ENCODE data around the gene CHDH.

Gene CHDH

DNA sequence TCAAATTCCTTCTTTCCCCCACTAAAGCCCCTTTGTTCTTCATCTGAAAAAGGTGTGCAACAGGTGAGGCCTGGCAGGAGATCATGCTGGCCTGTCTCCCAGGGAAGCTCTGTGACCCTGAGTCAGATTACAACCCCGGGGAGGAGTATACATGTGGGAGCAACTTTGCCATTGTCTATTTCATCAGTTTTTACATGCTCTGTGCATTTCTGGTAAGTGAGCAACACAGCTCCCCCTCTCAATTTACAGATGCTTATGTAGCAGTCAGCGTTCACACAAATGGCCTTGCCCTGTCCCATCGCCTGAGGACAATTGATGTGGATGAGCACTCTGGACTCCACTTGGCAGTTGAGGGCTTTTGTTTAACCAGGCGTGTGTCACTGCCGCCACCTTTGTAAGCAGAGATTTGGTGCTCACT lies 70.4 kb downstream of the CHDH start:
- H3K9me3 ChIP-seq (ENCODE audit: control insufficient read depth in 1 of 2, low read length in 2 of 2) = no peaks in the 10 kb centered on the region
- no peak overlapping the region for H3K4me3 ChIP-seq (ENCODE audit: low read depth in 1 of 2, low read length in 2 of 2)
- peaks cover 0 to 5% of the 10 kb centered on the region in 2 donors for H3K36me3 ChIP-seq (ENCODE audit: control insufficient read depth in 1 of 2, insufficient read depth in 2 of 2, low read length in 2 of 2)
- H3K9ac ChIP-seq (ENCODE audit: low read depth in 1 of 2, low read length in 2 of 2) = no peak overlapping the region
- no peaks in the 10 kb centered on the region for H3K27me3 ChIP-seq (ENCODE audit: control insufficient read depth in 1 of 2, insufficient read depth in 2 of 2, low read length in 2 of 2)
- no peaks in the 10 kb centered on the region for H3K4me1 ChIP-seq (ENCODE audit: control insufficient read depth in 1 of 2, insufficient read depth in 2 of 2, low read length in 2 of 2)
- H3K27ac ChIP-seq (ENCODE audit: low read depth, low read length) = no peak overlapping the region

- Histone ChIP-seq H3K27ac (ENCODE audit: low read depth, low read length) (no peak overlapping the region), H3K4me1 (ENCODE audit: control insufficient read depth in 1 of 2, insufficient read depth in 2 of 2, low read length in 2 of 2) (no peaks in the 10 kb centered on the region), H3K27me3 (ENCODE audit: control insufficient read depth in 1 of 2, insufficient read depth in 2 of 2, low read length in 2 of 2) (no peaks in the 10 kb centered on the region), H3K36me3 (ENCODE audit: control insufficient read depth in 1 of 2, insufficient read depth in 2 of 2, low read length in 2 of 2) (peaks cover 0 to 5% of the 10 kb centered on the region in 2 donors), H3K9ac (ENCODE audit: low read depth in 1 of 2, low read length in 2 of 2) (no peak overlapping the region), H3K9me3 (ENCODE audit: control insufficient read depth in 1 of 2, low read length in 2 of 2) (no peaks in the 10 kb centered on the region), H3K4me3 (ENCODE audit: low read depth in 1 of 2, low read length in 2 of 2) (no peak overlapping the region)
Observed at GRCh38 chr3:53775018-53775417, 71.2 kb downstream of the CHDH start.

GRCh38 chr3:53774414-53774813 lies 71.8 kb downstream of the CHDH start:
- Histone ChIP-seq H3K4me3 (ENCODE audit: low read depth in 1 of 2, low read length in 2 of 2) (no peak overlapping the region), H3K27ac (ENCODE audit: low read depth, low read length) (no peak overlapping the region), H3K27me3 (ENCODE audit: control insufficient read depth in 1 of 2, insufficient read depth in 2 of 2, low read length in 2 of 2) (no peaks in the 10 kb centered on the region), H3K9ac (ENCODE audit: low read depth in 1 of 2, low read length in 2 of 2) (no peak overlapping the region), H3K36me3 (ENCODE audit: control insufficient read depth in 1 of 2, insufficient read depth in 2 of 2, low read length in 2 of 2) (peaks cover 0 to under 1% of the 10 kb centered on the region in 2 donors), H3K4me1 (ENCODE audit: control insufficient read depth in 1 of 2, insufficient read depth in 2 of 2, low read length in 2 of 2) (no peaks in the 10 kb centered on the region), H3K9me3 (ENCODE audit: control insufficient read depth in 1 of 2, low read length in 2 of 2) (no peaks in the 10 kb centered on the region)

GRCh38 chr3:53773611-53774368 lies 72.4 kb downstream of the CHDH start:
- Histone ChIP-seq H3K4me1 (ENCODE audit: control insufficient read depth in 1 of 2, insufficient read depth in 2 of 2, low read length in 2 of 2) (no peaks in the 10 kb centered on the region), H3K36me3 (ENCODE audit: control insufficient read depth in 1 of 2, insufficient read depth in 2 of 2, low read length in 2 of 2) (no peaks in the 10 kb centered on the region), H3K27me3 (ENCODE audit: control insufficient read depth in 1 of 2, insufficient read depth in 2 of 2, low read length in 2 of 2) (no peaks in the 10 kb centered on the region), H3K4me3 (ENCODE audit: low read depth in 1 of 2, low read length in 2 of 2) (no peak overlapping the region), H3K27ac (ENCODE audit: low read depth, low read length) (no peak overlapping the region), H3K9ac (ENCODE audit: low read depth in 1 of 2, low read length in 2 of 2) (no peak overlapping the region), H3K9me3 (ENCODE audit: control insufficient read depth in 1 of 2, low read length in 2 of 2) (no peaks in the 10 kb centered on the region)

- no peaks in the 10 kb centered on the region for H3K36me3 ChIP-seq (ENCODE audit: control insufficient read depth in 1 of 2, insufficient read depth in 2 of 2, low read length in 2 of 2)
- H3K27ac ChIP-seq (ENCODE audit: low read depth, low read length) = no peak overlapping the region
Observed at GRCh38 chr3:53773021-53773436, 73.2 kb downstream of the CHDH start.

GRCh38 chr3:53772562-53772961 lies 73.7 kb downstream of the CHDH start:
- H3K9me3 ChIP-seq (ENCODE audit: control insufficient read depth in 1 of 2, low read length in 2 of 2) = no peaks in the 10 kb centered on the region
- no peak overlapping the region for H3K27ac ChIP-seq (ENCODE audit: low read depth, low read length)
- H3K4me3 ChIP-seq (ENCODE audit: low read depth in 1 of 2, low read length in 2 of 2) = no peak overlapping the region
- H3K36me3 ChIP-seq (ENCODE audit: control insufficient read depth in 1 of 2, insufficient read depth in 2 of 2, low read length in 2 of 2) = no peaks in the 10 kb centered on the region
- no peaks in the 10 kb centered on the region for H3K27me3 ChIP-seq (ENCODE audit: control insufficient read depth in 1 of 2, insufficient read depth in 2 of 2, low read length in 2 of 2)
- H3K4me1 ChIP-seq (ENCODE audit: control insufficient read depth in 1 of 2, insufficient read depth in 2 of 2, low read length in 2 of 2) = no peaks in the 10 kb centered on the region
- no peak overlapping the region for H3K9ac ChIP-seq (ENCODE audit: low read depth in 1 of 2, low read length in 2 of 2)

More at GRCh38 chr3:53773021-53773436, 73.2 kb downstream of the CHDH start:
- Histone ChIP-seq H3K4me3 (ENCODE audit: low read depth in 1 of 2, low read length in 2 of 2) (no peak overlapping the region), H3K27me3 (ENCODE audit: control insufficient read depth in 1 of 2, insufficient read depth in 2 of 2, low read length in 2 of 2) (no peaks in the 10 kb centered on the region), H3K9me3 (ENCODE audit: control insufficient read depth in 1 of 2, low read length in 2 of 2) (no peaks in the 10 kb centered on the region), H3K4me1 (ENCODE audit: control insufficient read depth in 1 of 2, insufficient read depth in 2 of 2, low read length in 2 of 2) (no peaks in the 10 kb centered on the region), H3K9ac (ENCODE audit: low read depth in 1 of 2, low read length in 2 of 2) (no peak overlapping the region)

DNA sequence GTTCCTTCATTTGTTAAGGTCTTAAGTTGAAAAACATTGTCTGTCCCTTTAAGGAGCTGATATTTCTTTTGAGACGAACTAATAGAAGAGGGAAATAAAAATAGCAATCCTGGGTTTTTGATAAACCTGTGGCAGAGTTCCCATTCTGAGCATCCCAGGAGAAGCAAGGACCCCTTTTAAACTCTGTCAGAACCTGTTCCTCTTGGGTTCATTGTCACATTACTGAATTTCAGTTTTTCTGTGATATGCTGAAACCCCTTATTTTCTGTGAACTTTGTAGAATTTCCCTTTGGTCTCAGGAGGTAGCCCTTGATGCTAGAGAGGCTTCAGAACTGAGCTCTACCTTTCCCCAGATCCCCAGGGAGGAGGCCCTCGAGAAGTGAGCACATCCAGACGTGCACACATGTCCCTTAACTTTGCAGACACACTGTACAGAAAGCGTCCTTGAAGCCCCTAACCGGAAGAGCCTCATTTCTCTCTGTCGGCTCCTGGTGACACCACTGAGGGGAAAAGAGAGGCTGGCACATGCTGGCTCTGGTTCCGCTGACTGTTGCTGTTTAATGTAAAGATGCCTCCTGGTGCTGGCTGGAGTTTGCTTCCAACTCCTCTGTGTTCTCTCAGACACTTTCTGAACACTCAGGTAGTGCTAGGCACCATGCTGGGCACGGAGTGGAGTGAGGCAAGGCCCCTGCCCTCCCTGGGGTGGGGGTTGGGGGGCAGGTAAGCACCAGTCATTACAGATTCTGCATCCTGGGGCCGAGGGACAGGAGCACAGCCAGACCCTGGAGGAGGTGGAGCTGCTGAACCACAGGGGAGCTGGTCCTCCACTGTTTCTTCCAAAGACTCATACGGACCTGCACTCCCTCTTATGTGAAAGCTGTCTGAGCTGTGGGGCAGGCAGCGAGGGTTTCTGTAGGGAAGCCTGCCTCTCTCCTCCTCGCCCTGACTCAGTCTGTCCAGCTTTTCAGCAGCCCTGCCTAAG lies 77.5 kb downstream of the CHDH start:
- no peak overlapping the region for H3K9ac ChIP-seq (ENCODE audit: low read depth in 1 of 2, low read length in 2 of 2)
- H3K4me1 ChIP-seq (ENCODE audit: control insufficient read depth in 1 of 2, insufficient read depth in 2 of 2, low read length in 2 of 2) = no peaks in the 10 kb centered on the region
- no peaks in the 10 kb centered on the region for H3K9me3 ChIP-seq (ENCODE audit: control insufficient read depth in 1 of 2, low read length in 2 of 2)
- H3K27ac ChIP-seq (ENCODE audit: low read depth, low read length) = no peak overlapping the region
- H3K36me3 ChIP-seq (ENCODE audit: control insufficient read depth in 1 of 2, insufficient read depth in 2 of 2, low read length in 2 of 2) = no peaks in the 10 kb centered on the region
- H3K27me3 ChIP-seq (ENCODE audit: control insufficient read depth in 1 of 2, insufficient read depth in 2 of 2, low read length in 2 of 2) = no peaks in the 10 kb centered on the region
- no peak overlapping the region for H3K4me3 ChIP-seq (ENCODE audit: low read depth in 1 of 2, low read length in 2 of 2)

DNA sequence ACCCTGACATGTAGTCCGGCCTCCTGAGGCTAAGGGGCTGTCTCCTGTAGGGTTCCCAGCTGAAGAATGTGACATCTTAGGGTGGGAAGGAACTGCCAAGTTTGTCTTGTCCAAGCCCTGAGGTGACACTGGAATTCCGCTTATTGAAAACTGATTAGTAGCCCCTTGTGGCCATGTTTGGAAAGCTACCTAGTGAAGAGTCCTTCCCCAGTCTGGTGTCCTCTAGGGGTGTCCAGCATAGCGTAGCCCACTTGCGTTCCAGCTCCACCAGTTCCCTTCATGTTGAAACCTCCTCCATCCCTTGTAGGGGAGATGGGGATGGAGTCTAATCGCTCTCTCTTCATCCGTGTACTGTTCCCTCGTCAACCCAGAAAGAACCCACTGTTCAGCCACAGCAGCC lies 79.5 kb downstream of the CHDH start:
- H3K9me3 ChIP-seq (ENCODE audit: control insufficient read depth in 1 of 2, low read length in 2 of 2) = no peaks in the 10 kb centered on the region
- H3K9ac ChIP-seq (ENCODE audit: low read depth in 1 of 2, low read length in 2 of 2) = no peak overlapping the region
- no peaks in the 10 kb centered on the region for H3K4me1 ChIP-seq (ENCODE audit: control insufficient read depth in 1 of 2, insufficient read depth in 2 of 2, low read length in 2 of 2)
- no peak overlapping the region for H3K4me3 ChIP-seq (ENCODE audit: low read depth in 1 of 2, low read length in 2 of 2)
- H3K36me3 ChIP-seq (ENCODE audit: control insufficient read depth in 1 of 2, insufficient read depth in 2 of 2, low read length in 2 of 2) = peaks cover 0 to 8% of the 10 kb centered on the region in 2 donors
- no peak overlapping the region for H3K27ac ChIP-seq (ENCODE audit: low read depth, low read length)
- H3K27me3 ChIP-seq (ENCODE audit: control insufficient read depth in 1 of 2, insufficient read depth in 2 of 2, low read length in 2 of 2) = peaks cover 0 to 3% of the 10 kb centered on the region in 2 donors

GRCh38 chr3:53765753-53766152 lies 80.5 kb downstream of the CHDH start:
- Histone ChIP-seq H3K9me3 (ENCODE audit: control insufficient read depth in 1 of 2, low read length in 2 of 2) (no peaks in the 10 kb centered on the region), H3K4me3 (ENCODE audit: low read depth in 1 of 2, low read length in 2 of 2) (no peak overlapping the region), H3K9ac (ENCODE audit: low read depth in 1 of 2, low read length in 2 of 2) (no peak overlapping the region), H3K4me1 (ENCODE audit: control insufficient read depth in 1 of 2, insufficient read depth in 2 of 2, low read length in 2 of 2) (no peaks in the 10 kb centered on the region), H3K27ac (ENCODE audit: low read depth, low read length) (no peak overlapping the region), H3K36me3 (ENCODE audit: control insufficient read depth in 1 of 2, insufficient read depth in 2 of 2, low read length in 2 of 2) (peaks cover 0 to 15% of the 10 kb centered on the region in 2 donors), H3K27me3 (ENCODE audit: control insufficient read depth in 1 of 2, insufficient read depth in 2 of 2, low read length in 2 of 2) (peaks cover 0 to 3% of the 10 kb centered on the region in 2 donors)
